IMR-90 (cell line): ENCODE data around the gene KAT7. TPM values are rescaled to one million over a fixed set of nuclear protein-coding genes. Genes with fewer than 3 reads are reported as not detected.

ENCODE experiments used
- ATAC-seq: fragments of 200-7000 bp; cut with Tn5 transposase; 2 replicates; pipeline ENCODE4 v1.9.1; 2020; ENCODE audit warnings: low read depth, mild to moderate bottlenecking, moderate library complexity
- BruUV-seq: library from RNA; stranded (reverse); fragments of 400-500 nt; replicated peaks from 2 replicates; lab custom pipeline; 2021; lab: Mats Ljungman, UMichigan
- CTCF ChIA-PET: fragments of 300-600 bp; formaldehyde crosslinking; extraction: SDS; loops from one replicate; lab custom pipeline; 2021; ENCODE audit warnings: antibody characterized with exemption; lab: Yijun Ruan, JAX
- POLR2A ChIA-PET: fragments of 300-600 bp; sonication (Branson Sonifier 250); formaldehyde crosslinking; loops from one replicate; lab custom pipeline; 2022; ENCODE audit warnings: antibody characterized with exemption; ENCODE audit not compliant: unreplicated experiment; lab: Charles Lee
- DNase-seq: peaks from one replicate; pipeline ENCODE4 v3.0.0; 2013
- H2AFZ ChIP-seq: replicated peaks from 2 replicates; pipeline ENCODE3; 2013; ENCODE audit warnings: low read length, mild to moderate bottlenecking; ENCODE audit not compliant: poor library complexity
- H2AK5ac ChIP-seq: 2 replicates; pipeline ENCODE4 v1.6.1; 2013; ENCODE audit warnings: low read depth, low read length, inconsistent platforms
- H2AK9ac ChIP-seq: replicated peaks from 2 replicates; pipeline ENCODE3; 2013; ENCODE audit warnings: mild to moderate bottlenecking, low read depth, low read length, moderate library complexity; ENCODE audit not compliant: poor library complexity
- H2BK120ac ChIP-seq: 2 replicates; pipeline ENCODE4 v1.6.1; 2013; ENCODE audit warnings: low read depth, low read length, inconsistent platforms
- H2BK15ac ChIP-seq: 3 replicates; pipeline ENCODE4 v1.6.1; 2013; ENCODE audit warnings: low read depth, low read length, inconsistent platforms
- H2BK20ac ChIP-seq: 2 replicates; pipeline ENCODE4 v1.6.1; 2013; ENCODE audit warnings: low read depth, mild to moderate bottlenecking, inconsistent platforms, low read length, moderate library complexity
- H2BK5ac ChIP-seq: 2 replicates; pipeline ENCODE4 v1.6.1; 2013; ENCODE audit warnings: mild to moderate bottlenecking, low read depth, low read length, inconsistent platforms; ENCODE audit not compliant: poor library complexity, severe bottlenecking
- H3K14ac ChIP-seq: replicated peaks from 2 replicates; pipeline ENCODE4 v1.6.1; 2013; ENCODE audit warnings: low read depth, low read length, inconsistent platforms
- H3K18ac ChIP-seq: 2 replicates; pipeline ENCODE4 v1.6.1; 2013; ENCODE audit warnings: low read depth, low read length, control low read depth
- H3K23ac ChIP-seq: 2 replicates; pipeline ENCODE4 v1.6.1; 2013; ENCODE audit warnings: low read depth, low read length, inconsistent platforms
- H3K27ac ChIP-seq: 2 replicates; pipeline ENCODE4 v1.5.1; 2013; ENCODE audit warnings: mild to moderate bottlenecking, control low read depth, low read length; ENCODE audit not compliant: insufficient read depth
- H3K27me3 ChIP-seq: 2 replicates; pipeline ENCODE4 v1.6.1; 2013; ENCODE audit warnings: low read length; ENCODE audit not compliant: control insufficient read depth, insufficient read depth
- H3K36me3 ChIP-seq: 2 replicates; pipeline ENCODE4 v1.6.1; 2013; ENCODE audit warnings: low read length, mixed read lengths; ENCODE audit not compliant: control insufficient read depth, insufficient read depth
- H3K4ac ChIP-seq: 2 replicates; pipeline ENCODE4 v1.6.1; 2013; ENCODE audit warnings: low read depth, low read length, inconsistent platforms
- H3K4me1 ChIP-seq: 2 replicates; pipeline ENCODE4 v1.6.1; 2013; ENCODE audit warnings: low read length, mixed read lengths; ENCODE audit not compliant: control insufficient read depth, insufficient read depth
- H3K4me2 ChIP-seq: 2 replicates; pipeline ENCODE4 v1.6.1; 2013; ENCODE audit warnings: low read depth, mild to moderate bottlenecking, control low read depth, low read length, moderate library complexity
- H3K4me3 ChIP-seq: 2 replicates; pipeline ENCODE4 v1.5.1; 2013; ENCODE audit warnings: low read depth, mild to moderate bottlenecking, control low read depth, low read length, moderate library complexity; ENCODE audit not compliant: insufficient read depth
- H3K56ac ChIP-seq: 2 replicates; pipeline ENCODE4 v1.6.1; 2013; ENCODE audit warnings: low read length, inconsistent platforms; ENCODE audit not compliant: insufficient read depth; ENCODE audit errors: extremely low read depth
- H3K79me1 ChIP-seq, 2 experiments: 2 replicates each; pipeline ENCODE4 v1.6.1; 2013; ENCODE audit warnings: low read length in 2 of 2, inconsistent platforms in 1 of 2, low read depth in 1 of 2
- H3K9ac ChIP-seq: 2 replicates; pipeline ENCODE4 v1.6.1; 2013; ENCODE audit warnings: low read depth, low read length, control low read depth
- H3K9me1 ChIP-seq: 2 replicates; pipeline ENCODE4 v1.6.1; 2013; ENCODE audit warnings: low read length, inconsistent platforms; ENCODE audit not compliant: insufficient read depth
- H3K9me3 ChIP-seq: 2 replicates; pipeline ENCODE4 v1.6.1; 2013; ENCODE audit warnings: low read length; ENCODE audit not compliant: control insufficient read depth, insufficient read depth
- H4K20me1 ChIP-seq: 2 replicates; pipeline ENCODE4 v1.6.1; 2013; ENCODE audit warnings: low read length, inconsistent platforms; ENCODE audit not compliant: insufficient read depth
- H4K5ac ChIP-seq: 2 replicates; pipeline ENCODE4 v1.6.1; 2013; ENCODE audit warnings: mild to moderate bottlenecking, low read depth, low read length, control low read depth
- H4K8ac ChIP-seq, 2 experiments: 2 replicates each; pipeline ENCODE4 v1.6.1; 2013; ENCODE audit warnings: low read depth in 2 of 2, low read length in 2 of 2, control low read depth in 1 of 2, inconsistent platforms in 1 of 2
- H4K91ac ChIP-seq: 2 replicates; pipeline ENCODE4 v1.6.1; 2013; ENCODE audit warnings: low read depth, low read length, inconsistent platforms; ENCODE audit not compliant: insufficient read depth
- BHLHE40 ChIP-seq: fragments of 150-350 bp; IDR thresholded peaks from 2 replicates; pipeline ENCODE4 v1.6.1; 2016; ENCODE audit warnings: mild to moderate bottlenecking, low read depth, low read length
- CEBPB ChIP-seq: IDR thresholded peaks from 2 replicates; pipeline ENCODE4 v1.6.1; 2012; ENCODE audit warnings: low read depth, low read length, improper control_type of control experiment
- MAZ ChIP-seq: IDR thresholded peaks from 2 replicates; pipeline ENCODE4 v1.6.1; 2012; ENCODE audit warnings: low read depth, mild to moderate bottlenecking, low read length, improper control_type of control experiment, moderate library complexity, borderline replicate concordance
- MXI1 ChIP-seq: IDR thresholded peaks from 2 replicates; pipeline ENCODE4 v1.6.1; 2012; ENCODE audit warnings: low read depth, mild to moderate bottlenecking, low read length, moderate library complexity, borderline replicate concordance
- POLR2A ChIP-seq: IDR thresholded peaks from 2 replicates; pipeline ENCODE4 v1.6.1; 2012; ENCODE audit warnings: mild to moderate bottlenecking, low read depth, low read length
- RAD21 ChIP-seq: IDR thresholded peaks from 2 replicates; pipeline ENCODE4 v1.6.1; 2012; ENCODE audit warnings: low read length, improper control_type of control experiment
- RCOR1 ChIP-seq: IDR thresholded peaks from 2 replicates; pipeline ENCODE4 v1.6.1; 2012; ENCODE audit warnings: mild to moderate bottlenecking, low read length, improper control_type of control experiment; ENCODE audit not compliant: insufficient replicate concordance
- SMC3 ChIP-seq: fragments of 150-350 bp; IDR thresholded peaks from 2 replicates; pipeline ENCODE4 v1.6.1; 2016; ENCODE audit warnings: low read depth, mild to moderate bottlenecking, antibody characterized with exemption, low read length, moderate library complexity
- USF2 ChIP-seq: fragments of 150-350 bp; IDR thresholded peaks from 2 replicates; pipeline ENCODE4 v1.6.1; 2017; ENCODE audit warnings: mild to moderate bottlenecking, antibody characterized with exemption, low read length, low read depth
- WGBS, 2 experiments: methylation state at CpG; one replicate each; pipeline versions ENCODE4 v1.1.5 to v1.1.7; 2013; ENCODE audit warnings: missing lambda C conversion rate in 2 of 2; ENCODE audit not compliant: insufficient read length in 1 of 2; ENCODE audit errors: extremely low coverage in 2 of 2; 5-methylcytosine and 5-hydroxymethylcytosine counted together
- dilution Hi-C: fragments of 300-500 bp; cut with HindIII; formaldehyde crosslinking; loops from one replicate; pipeline ENCODE4 v1.14.3; 2018; ENCODE audit warnings: low sequenced_read_pairs; ENCODE audit not compliant: unreplicated experiment
- in situ Hi-C: fragments of 300-500 bp; cut with MboI; formaldehyde crosslinking; loops from 3 replicates; pipeline ENCODE4 v1.14.3; 2019; ENCODE audit warnings: low sequenced_read_pairs, inconsistent platforms, mixed read lengths
- intact Hi-C: fragments of 100-400 bp; cut with micrococcal nuclease; formaldehyde crosslinking; loops from 2 replicates; pipeline ENCODE4 v1.10.0; 2022
- polyA plus RNA-seq, 3 experiments: library from polyadenylated mRNA; depleted of rRNA; stranded (reverse); fragments of >200 nt; gene quantifications; 2 replicates each; pipeline ENCODE4 v1.2.3, GENCODE V29; 2012; ENCODE audit warnings: low replicate concordance in 1 of 3
- total RNA-seq: library from RNA; depleted of rRNA; stranded (reverse); fragments of >200 nt; gene quantifications from 2 replicates; pipeline ENCODE4 v1.2.3, GENCODE V29; 2012
- TF ChIP-seq, protein P1 (sequence below): conservative IDR thresholded peaks from 2 replicates; pipeline ENCODE4 v1.5.1; 2012; ENCODE audit warnings: mild to moderate bottlenecking, low read depth, low read length, improper control_type of control experiment

Gene KAT7
- total and polyA plus RNA-seq, 2 of the 4 experiments (the other 2 are of a cell fraction) = 16.9 to 21.9 TPM

GRCh38 chr17:49753959-49754391 is 34.5 kb upstream of the KAT7 start:
- WGBS, 2 experiments = 100% methylated on average over 1 of the region's 8 CpGs; no CpG with 5 or more reads in 1 of the 2 experiments
- ATAC-seq (no peak), DNase-seq (no peak)
- in situ Hi-C loops = no loop called here
- Histone ChIP-seq H3K4me3 (no peak overlapping the region), H2BK20ac (no peak overlapping the region), H2AFZ (no peak overlapping the region), H4K20me1 (no peaks in the 10 kb centered on the region), H3K4ac (no peak overlapping the region), H3K27me3 (peaks cover 1% of the 10 kb centered on the region), H3K56ac (no peak overlapping the region), H4K8ac (no peak overlapping the region), H3K9me3 (no peaks in the 10 kb centered on the region), H3K14ac (no peak overlapping the region), H4K5ac (no peak overlapping the region), H2AK9ac (no peak overlapping the region), H3K4me1 (no peaks in the 10 kb centered on the region), H2BK120ac (no peak overlapping the region), H3K36me3 (no peaks in the 10 kb centered on the region), H3K79me1 (no peaks in the 10 kb centered on the region), H3K9me1 (0 out of 2 replicates have a peak, but pooled peaks cover 3% of the 10 kb centered on the region), H4K91ac (no peak overlapping the region), H3K9ac (no peak overlapping the region), H3K23ac (no peak overlapping the region), H2BK5ac (no peak overlapping the region), H3K18ac (no peak overlapping the region), H2AK5ac (no peak overlapping the region), H3K4me2 (no peak overlapping the region), H3K27ac (no peak overlapping the region), H2BK15ac (no peak overlapping the region)
- TF ChIP-seq SMC3 (no peak), MAZ (no peak), USF2 (no peak), CEBPB (no peak), MXI1 (no peak), RAD21 (no peak), BHLHE40 (no peak), RCOR1 (no peak), POLR2A (no peak)
- TF ChIP-seq, protein P1, sequence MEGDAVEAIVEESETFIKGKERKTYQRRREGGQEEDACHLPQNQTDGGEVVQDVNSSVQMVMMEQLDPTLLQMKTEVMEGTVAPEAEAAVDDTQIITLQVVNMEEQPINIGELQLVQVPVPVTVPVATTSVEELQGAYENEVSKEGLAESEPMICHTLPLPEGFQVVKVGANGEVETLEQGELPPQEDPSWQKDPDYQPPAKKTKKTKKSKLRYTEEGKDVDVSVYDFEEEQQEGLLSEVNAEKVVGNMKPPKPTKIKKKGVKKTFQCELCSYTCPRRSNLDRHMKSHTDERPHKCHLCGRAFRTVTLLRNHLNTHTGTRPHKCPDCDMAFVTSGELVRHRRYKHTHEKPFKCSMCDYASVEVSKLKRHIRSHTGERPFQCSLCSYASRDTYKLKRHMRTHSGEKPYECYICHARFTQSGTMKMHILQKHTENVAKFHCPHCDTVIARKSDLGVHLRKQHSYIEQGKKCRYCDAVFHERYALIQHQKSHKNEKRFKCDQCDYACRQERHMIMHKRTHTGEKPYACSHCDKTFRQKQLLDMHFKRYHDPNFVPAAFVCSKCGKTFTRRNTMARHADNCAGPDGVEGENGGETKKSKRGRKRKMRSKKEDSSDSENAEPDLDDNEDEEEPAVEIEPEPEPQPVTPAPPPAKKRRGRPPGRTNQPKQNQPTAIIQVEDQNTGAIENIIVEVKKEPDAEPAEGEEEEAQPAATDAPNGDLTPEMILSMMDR = no peak
- dilution Hi-C loops = no loop called here
- CTCF ChIA-PET = no interaction called here
- intact Hi-C loops = no loop called here
- POLR2A ChIA-PET = no interaction called here
- BruUV-seq = no TSS peak
